Stimulated activated CD8-positive, alpha-beta memory T cell treated with anti-CD3 and anti-CD28 coated beads, Interleukin-4, amount 100 ng/mL, for 48 hours (primary cell): ENCODE measurements around the gene DENND10.
"Not testable (repeated sequence)": the region's sequence is repeated elsewhere in the genome, so short reads cannot be mapped to it uniquely, and the experiment has no call there.

Experiments used
- DNase-seq: peaks from one replicate; pipeline ENCODE4 v3.0.0-alpha.2; 2020

DENND10 gene, protein sequence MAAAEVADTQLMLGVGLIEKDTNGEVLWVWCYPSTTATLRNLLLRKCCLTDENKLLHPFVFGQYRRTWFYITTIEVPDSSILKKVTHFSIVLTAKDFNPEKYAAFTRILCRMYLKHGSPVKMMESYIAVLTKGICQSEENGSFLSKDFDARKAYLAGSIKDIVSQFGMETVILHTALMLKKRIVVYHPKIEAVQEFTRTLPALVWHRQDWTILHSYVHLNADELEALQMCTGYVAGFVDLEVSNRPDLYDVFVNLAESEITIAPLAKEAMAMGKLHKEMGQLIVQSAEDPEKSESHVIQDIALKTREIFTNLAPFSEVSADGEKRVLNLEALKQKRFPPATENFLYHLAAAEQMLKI

DNA sequence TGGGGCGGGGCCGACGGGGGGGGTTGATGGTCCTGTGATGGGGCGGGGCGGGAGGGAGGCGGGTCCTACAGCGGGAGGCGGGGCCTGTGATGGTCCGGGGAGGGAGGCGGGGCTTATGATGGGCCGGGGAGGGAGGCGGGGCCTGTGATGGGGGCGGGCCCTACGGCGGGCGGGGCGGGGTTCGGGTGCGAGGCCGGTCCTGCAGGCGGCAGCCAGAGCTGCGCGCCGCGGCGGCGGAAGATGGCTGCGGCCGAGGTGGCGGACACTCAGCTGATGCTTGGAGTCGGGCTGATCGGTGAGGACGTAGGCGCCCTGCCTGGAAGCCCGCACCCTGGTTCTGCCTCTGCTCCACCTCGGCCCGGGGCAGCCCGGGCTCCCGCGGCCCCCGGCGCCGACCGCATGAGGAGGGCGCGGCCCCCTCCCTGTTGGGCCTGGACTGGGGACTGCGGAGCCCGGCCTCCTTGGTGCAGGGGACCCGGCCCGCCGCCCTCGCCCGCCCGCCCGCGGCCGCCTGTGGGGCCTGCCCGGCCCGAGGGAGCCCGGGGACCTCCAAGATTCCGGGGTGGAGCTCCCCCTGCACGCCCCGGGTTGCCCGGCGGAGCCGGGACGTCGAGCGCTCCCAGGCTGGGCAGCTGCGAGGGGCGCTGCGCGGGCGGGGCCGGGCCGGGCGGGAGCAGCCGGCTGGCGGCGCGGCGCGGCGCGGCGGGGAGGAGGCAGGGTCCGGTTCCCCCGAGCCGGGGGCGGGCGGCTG is at the start of gene DENND10:
DENND10 (plus strand) TSS at position 211 of the 751 bp plus-strand sequence; CDS start at position 241, 30 bp downstream.
- DNase-seq = peak; percentile 84

DNA sequence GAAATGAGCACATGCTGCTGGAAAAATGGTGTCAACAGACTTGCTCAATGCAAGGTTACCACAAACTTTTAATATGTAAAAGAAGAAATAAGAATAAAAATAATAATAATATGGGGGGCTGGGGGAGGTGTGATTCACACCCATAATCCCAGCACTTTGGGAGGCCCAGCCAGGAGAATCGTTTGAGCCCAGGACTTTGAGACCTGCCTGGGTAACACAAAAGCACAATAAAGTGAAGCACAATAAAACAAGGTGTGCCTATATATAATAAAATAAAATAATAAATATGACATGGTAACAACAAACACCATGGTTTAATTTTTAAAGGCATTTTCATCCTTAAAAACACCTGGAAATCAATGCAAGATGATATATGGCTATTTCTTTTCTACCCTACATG is 48.4 kb upstream of the DENND10 start:
- DNase-seq = no peak

GRCh38 chr10:119058010-119058409 is 45.9 kb upstream of the DENND10 start:
- DNase-seq = no peak

GRCh38 chr10:119059557-119059956 is 44.4 kb upstream of the DENND10 start:
- no peak for DNase-seq

DNA sequence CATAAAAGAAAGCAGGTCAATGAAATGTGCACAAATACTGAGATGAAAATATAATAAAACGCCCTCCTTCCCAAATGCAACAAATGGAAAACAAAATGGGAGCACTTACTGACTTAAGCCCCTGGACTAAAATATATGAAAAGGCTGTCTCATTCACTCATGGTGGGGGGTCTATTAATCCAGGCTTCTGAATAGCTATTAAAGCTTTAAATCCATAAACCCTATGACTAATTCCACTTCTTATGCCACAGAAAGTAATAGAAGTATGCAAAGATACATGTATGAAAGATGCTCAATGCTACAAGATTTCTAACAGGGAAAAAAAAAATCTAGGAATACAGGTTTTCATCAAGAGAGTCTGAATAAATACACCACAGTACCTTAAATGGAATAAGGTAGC is 43.8 kb upstream of the DENND10 start:
- DNase-seq = no peak

- DNase-seq = no peak
Measured at GRCh38 chr10:119061352-119061751, 42.6 kb upstream of the DENND10 start.

DNA sequence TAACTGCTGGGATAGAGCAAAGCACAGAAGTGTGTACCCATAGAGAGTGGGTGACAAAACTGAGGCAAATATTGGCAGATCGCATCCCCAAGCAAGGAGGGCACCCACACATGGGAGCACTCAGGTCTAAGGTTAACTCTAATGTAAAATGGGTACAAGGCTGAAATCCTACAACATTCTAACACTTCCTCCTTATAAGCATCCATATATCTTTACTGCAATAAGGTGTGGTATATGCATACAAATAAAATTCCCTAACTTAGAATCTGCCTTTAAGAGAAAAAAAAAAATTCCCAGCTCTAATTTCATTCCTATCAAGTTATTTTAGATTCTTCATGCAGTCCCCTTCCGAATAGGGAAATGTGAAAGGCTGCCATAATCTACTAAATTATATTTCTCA is 42.0 kb upstream of the DENND10 start:
- no peak for DNase-seq

- DNase-seq = no peak
Measured at GRCh38 chr10:119070395-119071165, 33.3 kb upstream of the DENND10 start.

DNA sequence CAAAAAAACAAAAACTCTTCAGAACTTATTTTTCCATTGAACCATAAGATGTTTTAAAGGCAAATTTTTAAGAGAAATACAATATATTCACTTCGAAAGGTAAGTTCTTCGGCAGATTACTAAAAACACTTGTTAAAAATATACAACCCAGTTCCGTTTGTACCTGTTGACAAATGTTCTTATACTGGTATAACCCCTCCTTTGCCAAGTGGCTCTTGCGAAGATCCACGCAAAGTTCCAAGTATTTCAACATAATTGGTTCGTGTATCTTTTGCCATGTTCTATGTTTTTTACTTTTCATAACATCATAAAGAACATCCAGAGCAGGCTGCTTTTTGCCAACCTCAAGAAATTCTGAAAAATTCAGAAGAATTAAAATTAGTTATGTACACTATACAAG is 30.3 kb upstream of the DENND10 start:
- DNase-seq = no peak

DNA sequence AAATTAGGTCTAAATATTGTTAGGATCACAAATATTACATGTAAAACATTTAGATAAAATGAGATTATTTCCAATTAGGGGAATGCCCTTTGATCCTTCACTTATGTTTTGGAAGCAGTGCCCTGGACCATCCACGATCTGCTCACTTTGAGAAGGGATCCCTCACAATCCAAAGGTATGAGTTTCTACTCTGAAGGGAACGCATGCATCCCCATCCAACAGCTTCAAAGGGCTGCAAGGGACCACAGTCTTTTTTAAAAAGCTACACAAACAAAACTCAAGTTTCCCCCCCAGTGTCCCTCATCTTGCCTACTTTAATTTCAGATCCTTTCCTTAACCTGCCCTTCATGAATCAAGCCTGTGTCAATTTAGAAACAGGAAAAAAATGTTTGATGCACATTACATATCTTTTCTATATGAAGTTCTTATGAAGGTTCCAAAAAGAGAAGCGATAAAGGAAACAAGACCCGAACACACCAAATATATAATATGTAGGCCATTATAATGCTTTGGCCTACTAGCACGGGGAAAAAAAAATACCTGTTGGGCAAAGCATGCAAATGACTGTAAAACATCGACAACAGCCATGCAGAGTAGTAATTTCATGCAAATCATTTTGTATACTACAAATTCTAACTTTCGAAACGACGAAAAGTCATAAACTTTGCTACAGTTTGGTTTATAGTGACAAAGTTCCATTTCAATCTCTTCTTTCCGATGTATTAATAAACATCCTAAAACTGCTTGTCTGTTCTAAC is 25.3 kb upstream of the DENND10 start:
- DNase-seq = peak; percentile 15

GRCh38 chr10:119079599-119080520 is 24.1 kb upstream of the DENND10 start:
- DNase-seq = peak; percentile 80

DNA sequence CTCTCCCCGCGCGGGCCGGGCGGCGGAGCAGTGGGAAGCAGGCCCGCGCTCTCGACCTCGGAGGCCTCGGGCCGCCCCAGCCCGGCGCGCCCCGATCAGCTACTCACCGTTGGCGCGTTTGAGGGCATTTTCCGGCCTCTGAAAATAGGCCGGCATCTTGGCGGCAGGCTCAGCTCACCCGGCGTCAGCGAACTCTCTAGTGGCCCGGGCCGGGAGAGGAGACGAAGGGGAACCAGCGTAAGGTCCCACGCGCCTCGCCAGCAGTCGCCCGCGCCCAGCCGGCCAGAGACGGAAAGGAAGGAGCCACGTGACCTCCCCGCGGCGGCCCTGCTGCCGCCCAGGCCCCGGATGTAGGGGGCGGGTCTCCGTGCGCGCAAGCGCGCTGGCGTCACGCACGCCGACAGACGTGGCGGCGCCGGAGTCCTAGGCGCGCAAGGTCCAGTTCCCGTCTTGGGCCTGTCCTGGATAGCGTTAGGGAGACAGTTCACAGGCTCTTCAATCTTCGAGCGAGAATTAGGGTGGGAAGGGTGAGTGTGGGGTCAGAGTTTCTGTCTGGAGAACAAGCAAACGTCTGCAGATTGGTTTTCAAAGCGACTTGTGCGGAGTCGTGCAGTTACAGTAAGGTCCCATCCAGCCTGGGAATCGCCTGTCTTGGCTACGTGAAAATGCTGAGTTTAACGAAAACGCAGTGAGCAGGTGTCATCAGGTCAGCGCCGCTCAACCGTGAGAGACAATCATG is 23.2 kb upstream of the DENND10 start, which contains the start of gene EIF3A:
EIF3A (minus strand) TSS at position 297 of the 739 bp plus-strand sequence; CDS start at position 156, 141 bp downstream.
- DNase-seq = peak; percentile 94

DNA sequence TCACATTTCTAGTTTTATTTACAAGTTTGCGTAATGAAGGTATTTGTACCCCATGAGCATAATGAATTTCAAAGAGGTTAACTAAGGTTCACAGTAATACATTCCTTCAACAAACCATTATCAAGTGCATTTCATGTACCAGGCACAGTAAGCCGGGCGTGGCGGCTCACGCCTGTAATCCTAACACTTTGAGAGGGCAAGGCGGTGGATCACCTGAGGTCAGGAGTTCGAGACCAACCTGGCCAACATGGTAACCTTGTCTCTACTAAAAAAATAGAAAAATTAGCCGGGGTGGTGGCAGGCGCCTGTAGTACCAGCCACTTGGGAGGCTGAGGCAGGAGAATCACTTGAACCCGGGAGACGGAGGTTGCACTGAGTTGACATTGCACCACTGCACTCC is 19.0 kb upstream of the DENND10 start:
- no peak for DNase-seq

GRCh38 chr10:119087271-119087882 is 16.5 kb upstream of the DENND10 start:
- no peak for DNase-seq

DNA sequence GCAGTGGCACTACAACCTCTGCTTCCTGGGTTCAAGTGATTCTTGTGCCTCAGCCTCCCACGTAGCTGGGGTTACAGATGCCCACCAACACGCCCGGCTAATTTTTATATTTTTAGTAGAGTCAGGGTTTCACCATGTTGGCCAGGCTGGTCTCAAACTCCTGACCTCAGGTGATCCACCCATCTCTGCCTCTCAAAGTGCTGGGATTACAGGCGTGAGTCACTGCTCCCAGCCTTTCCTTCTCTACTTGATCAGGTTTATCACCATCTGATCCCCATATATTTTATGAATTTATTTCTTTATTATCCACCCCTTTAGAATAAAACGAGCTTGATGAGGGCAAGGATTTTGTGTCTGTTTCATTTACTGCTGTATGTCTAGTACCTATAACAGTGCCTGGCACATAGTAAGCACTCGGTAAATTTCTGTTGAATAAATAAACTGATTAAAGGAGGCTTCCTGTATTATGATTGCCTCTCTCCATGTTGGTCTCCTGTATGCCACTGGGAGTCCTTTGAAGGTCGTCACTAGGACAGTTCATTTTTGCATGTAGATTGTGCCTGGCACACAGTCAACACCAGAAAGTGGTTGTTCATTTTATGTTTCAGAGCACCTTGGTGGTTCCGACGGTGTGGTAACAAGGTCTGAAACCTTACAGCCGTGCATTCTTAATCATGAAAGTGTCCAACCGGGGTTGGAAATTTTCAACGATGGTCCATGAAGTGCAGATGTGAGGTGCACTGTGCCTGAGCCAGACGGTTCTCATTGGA is 13.7 kb upstream of the DENND10 start:
- peak; percentile 57 for DNase-seq

DNA sequence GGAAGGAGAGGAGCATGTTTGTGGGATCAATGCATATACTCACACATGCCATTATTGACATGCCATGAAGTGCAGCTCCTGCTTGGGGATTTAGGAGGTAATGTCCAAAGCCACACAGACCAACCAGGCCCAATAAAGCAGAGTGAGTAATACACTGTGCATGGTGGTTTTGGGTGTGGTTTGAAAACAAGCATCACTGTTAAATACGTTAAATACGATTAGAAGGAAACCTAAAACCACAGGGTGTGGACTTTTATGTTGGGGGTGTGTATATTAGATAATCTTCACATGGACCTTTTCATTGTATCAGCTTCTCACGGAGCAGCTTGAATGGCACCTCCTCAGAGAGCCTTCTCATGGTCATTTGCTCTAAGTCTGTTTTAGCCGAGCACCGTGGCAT is 12.9 kb upstream of the DENND10 start:
- peak; percentile 40 for DNase-seq

- DNase-seq = no peak
Measured at GRCh38 chr10:119095640-119096039, 8.3 kb upstream of the DENND10 start.

- not testable (repeated sequence) for DNase-seq
Measured at GRCh38 chr10:119096641-119097415, 7.1 kb upstream of the DENND10 start.

GRCh38 chr10:119098576-119098975 is 5.3 kb upstream of the DENND10 start:
- DNase-seq = no peak
